ENCODE measurements around the gene OR4K15.
A peak's percentile ranks its signal among the peaks of the same experiment; 100 is the strongest.

Gene OR4K15

DNA sequence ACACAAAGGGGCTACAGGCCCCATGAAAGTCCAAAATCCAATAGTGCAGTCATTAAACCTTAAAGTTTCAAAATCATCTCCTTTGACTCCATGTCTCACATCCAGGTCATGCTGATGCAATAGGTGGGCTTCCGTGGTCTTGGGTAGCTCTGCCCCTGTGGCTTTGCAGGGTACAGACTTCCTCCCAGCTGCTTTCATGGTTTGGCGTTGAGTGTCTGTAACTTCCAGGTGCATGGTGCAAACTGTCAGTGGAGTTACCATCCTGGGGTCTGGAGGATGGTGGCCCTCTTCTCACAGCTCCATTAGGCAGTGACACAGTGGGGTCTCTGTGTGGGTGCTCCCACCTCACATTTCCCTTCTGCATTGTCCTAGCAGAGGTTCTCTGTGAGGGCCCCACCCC is 18.0 kb downstream of the OR4K15 start:
- DNase-seq (ENCODE audit: low read depth in 2 of 2), result no peak
- TF ChIP-seq, protein P1, sequence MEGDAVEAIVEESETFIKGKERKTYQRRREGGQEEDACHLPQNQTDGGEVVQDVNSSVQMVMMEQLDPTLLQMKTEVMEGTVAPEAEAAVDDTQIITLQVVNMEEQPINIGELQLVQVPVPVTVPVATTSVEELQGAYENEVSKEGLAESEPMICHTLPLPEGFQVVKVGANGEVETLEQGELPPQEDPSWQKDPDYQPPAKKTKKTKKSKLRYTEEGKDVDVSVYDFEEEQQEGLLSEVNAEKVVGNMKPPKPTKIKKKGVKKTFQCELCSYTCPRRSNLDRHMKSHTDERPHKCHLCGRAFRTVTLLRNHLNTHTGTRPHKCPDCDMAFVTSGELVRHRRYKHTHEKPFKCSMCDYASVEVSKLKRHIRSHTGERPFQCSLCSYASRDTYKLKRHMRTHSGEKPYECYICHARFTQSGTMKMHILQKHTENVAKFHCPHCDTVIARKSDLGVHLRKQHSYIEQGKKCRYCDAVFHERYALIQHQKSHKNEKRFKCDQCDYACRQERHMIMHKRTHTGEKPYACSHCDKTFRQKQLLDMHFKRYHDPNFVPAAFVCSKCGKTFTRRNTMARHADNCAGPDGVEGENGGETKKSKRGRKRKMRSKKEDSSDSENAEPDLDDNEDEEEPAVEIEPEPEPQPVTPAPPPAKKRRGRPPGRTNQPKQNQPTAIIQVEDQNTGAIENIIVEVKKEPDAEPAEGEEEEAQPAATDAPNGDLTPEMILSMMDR (IDR thresholded peaks at IDR 0.05; ENCODE audit: low read depth, low read length), result no peak
- H3K4me3 ChIP-seq (replicated peaks in 1 of 2; ENCODE audit: low read depth in 2 of 2, low read length in 2 of 2), result no peak overlapping the region

DNA sequence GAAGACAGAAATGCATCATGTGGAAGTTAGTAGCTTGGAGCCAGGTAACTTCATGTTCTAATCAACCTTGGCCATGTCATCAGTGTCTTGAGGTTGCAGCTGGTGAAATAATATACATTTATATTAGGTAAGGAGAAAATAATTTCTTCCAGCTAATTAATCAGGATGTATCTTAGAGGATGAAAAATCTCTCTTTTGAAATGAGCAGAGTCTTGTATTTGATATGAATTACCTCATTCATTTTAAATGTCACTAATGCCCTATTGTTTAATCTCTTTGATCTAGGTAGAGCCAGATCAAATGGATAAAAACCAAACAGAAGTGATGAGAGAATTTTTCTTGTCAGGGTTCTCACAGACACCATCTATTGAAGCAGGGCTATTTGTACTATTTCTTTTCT is 26.5 kb downstream of the OR4K15 start, which contains the start of gene OR4Q2:
OR4Q2 (plus strand) TSS at position 301 of the 400 bp plus-strand sequence.
- H3K4me3 ChIP-seq (replicated peaks in 1 of 2; ENCODE audit: low read depth in 2 of 2, low read length in 2 of 2), result no peak within 1 kb of the TSS
- TF ChIP-seq, protein P1 (IDR thresholded peaks at IDR 0.05; ENCODE audit: low read depth, low read length), result no peak
- DNase-seq (ENCODE audit: low read depth in 2 of 2), result no peak

DNA sequence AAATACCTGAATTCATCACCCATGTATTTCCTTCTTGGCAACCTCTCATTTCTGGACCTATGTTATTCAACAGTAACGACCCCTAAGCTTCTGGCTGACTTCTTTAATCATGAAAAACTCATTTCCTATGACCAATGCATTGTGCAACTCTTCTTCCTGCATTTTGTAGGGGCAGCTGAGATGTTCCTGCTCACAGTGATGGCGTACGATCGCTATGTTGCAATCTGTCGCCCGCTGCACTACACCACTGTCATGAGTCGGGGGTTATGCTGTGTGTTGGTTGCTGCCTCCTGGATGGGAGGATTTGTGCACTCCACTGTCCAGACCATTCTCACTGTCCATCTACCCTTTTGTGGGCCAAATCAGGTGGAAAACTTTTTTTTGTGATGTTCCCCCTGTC is 26.9 kb downstream of the OR4K15 start:
- TF ChIP-seq, protein P1 (IDR thresholded peaks at IDR 0.05; ENCODE audit: low read depth, low read length), result no peak
- H3K4me3 ChIP-seq (replicated peaks in 1 of 2; ENCODE audit: low read depth in 2 of 2, low read length in 2 of 2), result no peak overlapping the region
- DNase-seq (ENCODE audit: low read depth in 2 of 2), result peak in 1 of 2 donors; percentile 25

DNA sequence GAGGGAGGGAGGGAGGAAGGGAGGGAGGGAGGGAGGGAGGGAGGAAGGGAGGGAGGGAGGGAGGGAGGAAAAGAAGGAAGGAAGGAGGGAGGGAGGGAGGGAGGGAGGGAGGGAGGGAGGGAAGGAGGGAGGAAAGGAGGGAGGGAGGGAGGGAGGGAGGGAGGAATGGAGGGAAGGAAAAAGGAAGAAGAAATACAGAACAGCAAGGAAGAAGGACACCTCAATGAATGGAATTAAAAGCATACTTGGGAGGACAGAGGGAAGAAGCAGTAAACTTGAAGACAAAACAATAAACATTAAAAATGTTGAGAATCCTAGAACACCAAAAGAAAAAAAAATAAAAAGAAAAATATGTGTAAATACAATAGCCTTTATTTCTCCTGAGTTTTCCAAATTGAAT is 32.8 kb downstream of the OR4K15 start:
- no peak overlapping the region for H3K4me3 ChIP-seq (replicated peaks in 1 of 2; ENCODE audit: low read depth in 2 of 2, low read length in 2 of 2)
- TF ChIP-seq, protein P1 (IDR thresholded peaks at IDR 0.05; ENCODE audit: low read depth, low read length), result no peak
- no peak for DNase-seq (ENCODE audit: low read depth in 2 of 2)

DNA sequence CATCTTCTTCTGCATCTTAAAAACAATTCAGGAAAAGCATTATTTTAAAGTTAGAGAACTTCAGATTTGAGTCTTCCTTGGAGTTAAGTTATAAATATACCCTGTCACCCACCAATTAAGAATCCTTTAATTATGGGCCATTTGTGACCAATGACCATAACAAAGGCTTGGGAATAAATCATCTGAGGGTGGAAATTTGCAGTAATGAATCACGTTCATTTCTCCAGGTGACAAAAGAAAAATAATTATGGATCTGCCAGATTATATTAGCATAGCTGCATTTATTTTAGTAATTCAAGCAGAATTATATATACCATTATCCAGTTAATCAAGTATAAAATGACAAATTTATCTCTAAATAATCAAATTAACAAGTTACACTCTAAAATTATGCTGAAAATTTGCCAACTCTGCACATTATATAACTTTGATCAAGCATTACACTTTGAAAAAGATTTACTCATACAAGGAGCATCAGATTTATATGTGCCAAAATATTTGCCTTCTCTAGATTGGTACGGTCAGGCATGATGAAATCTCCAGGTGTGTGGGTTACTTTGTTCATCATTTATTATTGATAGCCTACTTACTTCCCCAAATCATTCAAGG is 44.0 kb downstream of the OR4K15 start, which contains the start of gene OR4K14:
OR4K14 (minus strand) TSS at position 51 of the 609 bp plus-strand sequence. CDS start 4,114 bp downstream, outside the sequence.
- no peak within 1 kb of the TSS for H3K4me3 ChIP-seq (replicated peaks in 1 of 2; ENCODE audit: low read depth in 2 of 2, low read length in 2 of 2)
- DNase-seq (ENCODE audit: low read depth in 2 of 2), result no peak
- TF ChIP-seq, protein P1 (IDR thresholded peaks at IDR 0.05; ENCODE audit: low read depth, low read length), result no peak
